Activated naive CD4-positive, alpha-beta T cell treated with anti-CD3 and anti-CD28 coated beads, Interleukin-2, amount 50 U/mL, for 16 hours (primary cell): Measurements from ENCODE around the gene TDP2.

Experiments
- DNase-seq: peaks from one replicate; pipeline ENCODE4 v3.0.0-alpha.2; 2020

The TDP2 gene, protein sequence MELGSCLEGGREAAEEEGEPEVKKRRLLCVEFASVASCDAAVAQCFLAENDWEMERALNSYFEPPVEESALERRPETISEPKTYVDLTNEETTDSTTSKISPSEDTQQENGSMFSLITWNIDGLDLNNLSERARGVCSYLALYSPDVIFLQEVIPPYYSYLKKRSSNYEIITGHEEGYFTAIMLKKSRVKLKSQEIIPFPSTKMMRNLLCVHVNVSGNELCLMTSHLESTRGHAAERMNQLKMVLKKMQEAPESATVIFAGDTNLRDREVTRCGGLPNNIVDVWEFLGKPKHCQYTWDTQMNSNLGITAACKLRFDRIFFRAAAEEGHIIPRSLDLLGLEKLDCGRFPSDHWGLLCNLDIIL

DNA sequence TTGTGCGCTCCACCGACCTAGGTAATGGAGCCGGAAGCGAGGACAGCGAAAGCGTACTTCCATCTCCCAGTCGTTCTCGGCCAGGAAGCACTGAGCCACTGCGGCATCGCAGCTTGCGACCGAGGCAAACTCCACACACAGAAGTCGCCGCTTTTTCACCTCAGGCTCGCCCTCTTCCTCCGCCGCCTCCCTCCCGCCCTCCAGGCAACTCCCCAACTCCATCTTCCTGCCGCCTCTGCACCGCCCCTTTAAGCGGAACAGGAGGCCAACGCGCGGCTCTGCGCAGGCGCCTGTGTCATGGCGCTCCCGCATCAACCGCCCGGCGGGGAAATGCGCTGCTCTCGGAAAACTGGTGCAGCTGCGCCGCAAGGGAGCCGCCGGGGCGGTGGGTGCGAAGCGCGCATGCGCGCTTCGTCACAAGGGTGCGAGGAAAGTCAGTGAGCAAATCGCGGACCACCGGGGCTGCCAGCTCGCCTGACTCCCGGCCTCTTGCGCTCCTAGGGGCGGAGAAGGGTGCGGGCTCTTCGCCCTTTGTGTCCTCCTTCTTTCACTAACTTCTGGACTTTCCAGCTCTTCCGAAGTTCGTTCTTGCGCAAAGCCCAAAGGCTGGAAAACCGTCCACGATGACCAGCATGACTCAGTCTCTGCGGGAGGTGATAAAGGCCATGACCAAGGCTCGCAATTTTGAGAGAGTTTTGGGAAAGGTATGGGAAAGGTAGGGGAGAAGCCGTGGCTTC, at the start of gene TDP2, which contains the start of gene ACOT13:
Gene TDP2, minus strand, starts transcription at position 259 of the 737 bp plus-strand sequence. Its CDS starts 37 bp downstream, at position 222.
Gene ACOT13, plus strand, starts transcription at position 437 of the 737 bp plus-strand sequence. Its CDS starts 187 bp downstream, at position 624.
- DNase-seq = peak; percentile 97

DNA sequence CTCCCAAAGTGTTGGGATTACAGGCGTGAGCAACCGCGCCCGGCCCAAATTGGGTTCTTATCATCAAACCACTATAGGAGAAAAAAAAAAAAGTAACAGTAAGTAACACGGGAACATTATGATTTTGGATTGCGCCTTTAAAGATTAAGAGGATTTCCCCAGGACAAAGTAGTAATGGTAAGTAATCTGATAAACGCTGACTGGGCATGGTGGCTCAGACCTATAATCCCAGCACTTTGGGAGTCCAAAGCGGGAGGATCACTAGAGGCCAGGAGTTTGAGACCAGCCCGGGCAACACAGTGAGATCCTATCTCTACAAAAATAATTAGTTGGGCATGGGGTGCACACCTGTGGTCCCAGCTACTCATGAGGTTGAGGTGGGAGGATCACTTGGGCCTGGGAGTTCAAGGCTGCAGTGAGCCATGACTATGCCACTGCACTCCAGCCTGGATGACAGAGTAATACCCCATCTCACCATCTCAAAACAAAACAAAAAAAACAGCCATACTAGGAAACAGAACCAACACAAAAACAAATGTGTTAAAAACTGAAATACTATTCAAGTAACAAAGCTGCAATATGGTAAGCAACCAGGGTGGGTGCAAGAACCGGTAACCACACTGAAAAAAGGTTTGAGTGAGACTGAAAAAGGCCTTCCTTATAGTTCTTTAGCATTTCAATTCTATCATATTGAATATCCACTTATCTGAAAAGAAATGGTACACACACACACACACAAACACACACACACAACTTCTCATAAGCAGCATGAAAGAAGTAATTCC, 44.0 kb upstream of the TDP2 start:
- no peak for DNase-seq

DNA sequence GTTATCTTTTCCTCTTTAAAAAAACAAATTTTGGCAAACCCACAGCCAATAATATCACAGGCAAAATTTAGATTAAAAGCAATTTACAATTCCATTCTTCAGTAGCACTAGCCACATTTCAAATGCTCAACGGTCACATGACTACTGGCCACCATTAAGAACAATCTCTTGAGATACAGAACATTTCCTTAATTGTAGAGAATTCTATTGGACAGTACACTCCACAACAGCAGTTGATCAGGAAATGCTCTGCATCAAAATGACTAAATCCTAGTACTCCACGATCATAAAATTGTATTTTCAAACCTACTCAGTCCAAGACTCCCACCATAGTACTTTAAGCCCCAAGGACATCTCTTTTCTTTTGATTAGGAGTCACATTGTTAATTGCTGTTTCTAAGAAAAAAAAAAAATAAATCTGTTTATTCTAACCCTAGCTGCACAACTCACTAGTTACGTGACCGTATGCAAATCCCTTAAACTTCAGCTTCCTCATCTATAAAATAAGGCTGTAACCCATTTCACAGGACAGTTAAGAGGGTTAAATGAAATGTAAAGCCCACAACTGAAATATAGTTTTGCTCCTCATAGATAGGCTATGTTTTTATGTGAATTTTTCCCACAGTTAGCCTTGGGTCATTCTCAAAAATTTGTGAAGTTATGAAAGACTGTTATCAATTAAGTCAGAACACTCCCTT, 42.5 kb upstream of the TDP2 start:
- no peak for DNase-seq

DNA sequence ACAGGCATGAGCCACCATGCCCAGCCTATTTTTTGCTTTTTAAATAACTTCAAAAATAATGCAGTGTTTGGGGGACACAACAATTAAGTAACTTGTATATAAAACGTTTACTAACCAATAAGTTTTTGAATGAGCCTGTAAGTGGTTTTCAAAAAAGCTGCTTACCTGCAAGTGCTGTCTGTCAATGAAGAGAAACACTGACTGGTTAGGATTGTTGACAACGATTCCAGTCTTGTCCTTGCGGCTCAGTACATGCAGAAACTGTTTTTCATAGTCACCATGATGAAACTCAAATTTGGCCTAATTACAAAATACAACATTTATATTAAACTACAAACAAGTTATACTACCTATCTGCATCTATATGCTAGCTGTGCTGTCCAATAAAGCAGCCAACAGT, 41.9 kb upstream of the TDP2 start:
- no peak for DNase-seq

DNA sequence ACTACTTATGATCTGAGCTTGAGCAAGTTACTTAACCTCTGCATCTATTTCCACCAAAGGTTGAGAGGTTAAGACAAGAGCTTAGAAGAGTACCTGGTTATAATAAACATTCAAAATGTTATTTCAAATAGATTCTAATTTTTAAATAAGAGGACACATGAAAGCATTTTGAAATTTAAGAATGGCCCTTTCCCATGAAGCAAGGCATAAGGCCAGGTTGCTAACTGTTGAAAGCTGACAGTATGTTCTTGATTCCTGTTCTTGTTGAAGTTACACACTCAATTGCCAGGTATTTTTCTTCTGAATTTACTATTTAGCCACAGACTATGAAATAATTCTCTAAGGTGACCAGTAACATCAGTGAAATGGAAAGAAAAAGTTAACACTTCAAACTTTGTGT, 37.8 kb upstream of the TDP2 start:
- no peak for DNase-seq

DNA sequence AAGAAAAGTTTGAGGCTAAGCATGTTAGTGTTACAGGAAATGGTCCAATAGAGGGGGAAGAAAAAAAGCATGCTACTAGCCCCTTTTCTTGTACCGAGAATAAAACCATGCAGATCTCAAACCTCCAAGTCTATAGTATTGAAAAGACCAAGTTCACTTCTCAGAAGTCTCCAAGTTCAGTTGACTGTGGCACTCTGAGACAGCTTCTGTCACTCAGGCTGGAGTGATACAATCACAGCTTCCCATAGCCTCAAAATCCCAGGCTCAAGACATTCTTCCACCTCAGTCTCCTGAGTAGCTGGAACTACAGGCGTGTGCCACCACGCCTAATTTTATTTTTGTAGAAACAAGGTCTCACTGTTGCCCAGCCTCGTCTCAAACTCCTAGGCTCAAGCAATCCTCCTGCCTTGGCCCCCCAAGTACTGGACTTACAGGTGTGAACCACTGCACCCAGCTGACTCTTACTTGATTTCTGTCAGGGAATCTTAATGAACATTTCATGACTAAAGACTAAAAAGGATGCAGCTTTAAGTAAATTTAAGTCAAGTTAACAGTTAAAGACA, 36.1 kb upstream of the TDP2 start:
- DNase-seq = no peak

DNA sequence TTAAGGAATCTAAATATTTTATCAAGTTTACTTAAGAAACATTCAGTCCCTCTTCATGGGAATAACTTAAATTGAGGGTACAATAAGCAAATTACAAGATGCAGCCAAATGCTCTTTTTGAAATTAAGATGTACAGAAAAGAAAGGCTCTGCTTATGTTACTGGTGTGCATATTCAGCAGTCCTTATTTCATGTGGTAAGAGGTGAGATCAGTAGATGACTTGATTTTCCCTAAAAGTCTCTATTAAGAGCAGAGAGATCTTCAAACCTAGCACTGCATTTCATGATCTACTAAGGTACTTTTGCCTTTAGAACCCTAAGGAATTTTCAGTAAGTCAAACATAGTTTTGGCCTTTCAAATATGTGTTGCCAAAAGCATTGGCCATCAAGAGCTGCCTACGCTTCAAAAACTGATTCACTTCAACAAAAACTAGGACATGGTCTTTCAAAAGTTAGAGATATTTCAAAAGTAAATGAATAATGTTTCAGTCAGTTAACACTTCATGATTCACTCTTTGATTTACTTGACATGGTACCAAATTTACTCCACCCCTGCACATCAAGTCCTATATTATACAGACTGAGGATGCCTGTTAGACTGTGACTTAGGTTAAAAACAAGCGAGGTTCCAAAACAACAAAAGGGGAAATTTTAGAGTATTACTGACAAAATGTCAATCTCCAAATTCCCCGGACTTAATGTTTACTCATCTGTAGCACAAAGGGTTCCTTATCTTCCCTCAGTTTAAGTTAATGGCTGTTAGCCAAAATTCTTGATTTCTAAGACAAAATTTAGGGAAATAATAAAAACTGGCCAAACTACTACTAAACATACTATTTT, 33.0 kb upstream of the TDP2 start:
- no peak for DNase-seq

DNA sequence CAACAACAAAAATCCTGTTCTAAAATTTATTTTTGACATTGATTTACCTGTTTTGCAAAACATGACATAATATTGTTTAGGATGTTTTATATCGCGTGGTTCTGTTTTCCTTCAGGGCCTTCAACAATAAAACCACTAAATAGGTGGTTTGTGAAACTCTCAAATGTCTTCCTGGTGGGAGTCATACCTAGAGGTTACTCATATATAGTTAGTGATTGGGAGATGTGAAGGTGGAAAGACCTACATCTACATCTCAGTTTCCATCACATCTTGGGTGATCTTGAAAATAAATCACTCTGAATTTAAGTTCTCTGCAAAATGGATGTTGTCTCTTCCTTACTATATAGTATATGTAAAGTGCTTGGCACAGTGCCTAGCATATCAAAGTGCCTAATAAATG, 29.4 kb upstream of the TDP2 start:
- no peak for DNase-seq

DNA sequence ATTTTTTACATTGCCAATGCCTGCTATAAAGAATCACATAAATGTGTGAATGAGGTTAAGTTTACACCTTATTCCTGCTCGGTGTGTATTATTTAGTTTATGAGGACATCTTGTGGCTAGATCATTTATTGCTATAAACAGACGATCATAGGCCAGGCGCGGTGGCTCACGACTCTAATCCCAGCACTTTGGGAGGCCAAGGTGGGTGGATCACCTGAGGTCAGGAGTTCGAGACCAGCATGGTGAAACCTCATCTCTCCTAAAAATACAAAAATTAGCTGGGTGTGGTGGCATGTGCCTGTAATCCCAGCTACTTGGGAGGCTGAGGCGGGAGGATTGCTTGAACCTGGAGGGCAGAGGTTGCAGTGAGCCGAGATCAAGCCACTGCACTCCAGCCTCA, 28.9 kb upstream of the TDP2 start:
- peak; percentile 19 for DNase-seq

DNA sequence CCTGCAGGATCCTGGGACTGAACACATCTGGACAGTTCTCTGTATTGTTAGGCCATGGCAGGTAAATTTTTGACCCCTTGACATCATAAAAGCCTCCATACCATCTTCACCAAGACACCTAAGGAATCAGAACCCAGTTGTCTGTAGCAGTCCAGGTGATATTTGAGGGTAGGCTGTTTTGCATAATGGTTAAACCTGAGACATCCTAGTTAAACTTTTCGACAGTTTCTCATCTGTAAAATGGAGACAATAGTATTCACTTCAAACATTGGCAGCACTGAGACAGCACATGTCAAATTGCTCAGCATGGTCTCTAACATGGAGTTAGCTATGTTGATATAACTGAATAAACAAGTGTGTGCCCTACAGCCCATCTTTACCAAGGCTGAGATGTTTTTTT, 27.5 kb upstream of the TDP2 start:
- DNase-seq = no peak

DNA sequence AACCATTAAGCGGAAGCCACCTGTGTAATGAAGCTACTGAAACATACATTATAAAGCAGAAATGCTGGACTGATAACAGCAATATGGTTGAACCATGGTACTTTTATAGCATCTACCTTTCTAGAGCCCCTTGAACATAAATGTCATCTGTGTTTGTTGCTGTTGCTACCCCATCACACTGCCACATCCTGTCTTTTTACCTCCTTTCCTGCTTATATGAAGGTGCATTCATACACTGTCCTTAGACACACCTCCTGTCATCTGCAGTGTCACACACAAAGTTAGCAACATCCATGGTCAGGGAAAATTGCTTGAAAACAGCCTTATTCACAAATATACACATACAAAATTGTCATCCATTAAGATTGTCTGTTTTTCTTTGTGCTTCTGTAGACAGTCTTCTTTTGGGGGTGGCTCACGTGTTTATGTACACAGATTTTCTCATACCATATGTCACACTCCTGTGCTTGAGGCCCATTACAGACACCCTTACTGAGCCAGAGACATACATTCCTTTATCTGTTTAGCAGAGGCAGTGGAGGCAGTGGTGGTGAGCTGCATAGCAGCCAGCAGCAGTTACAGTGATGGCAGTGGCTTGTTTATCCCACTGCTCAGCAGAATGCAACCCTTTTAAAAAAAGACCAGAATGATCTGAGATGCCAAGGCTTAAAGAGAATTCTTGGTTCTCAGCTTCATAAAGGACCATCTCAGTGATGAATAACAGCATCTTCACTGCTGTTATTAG, 26.3 kb upstream of the TDP2 start:
- DNase-seq = no peak

DNA sequence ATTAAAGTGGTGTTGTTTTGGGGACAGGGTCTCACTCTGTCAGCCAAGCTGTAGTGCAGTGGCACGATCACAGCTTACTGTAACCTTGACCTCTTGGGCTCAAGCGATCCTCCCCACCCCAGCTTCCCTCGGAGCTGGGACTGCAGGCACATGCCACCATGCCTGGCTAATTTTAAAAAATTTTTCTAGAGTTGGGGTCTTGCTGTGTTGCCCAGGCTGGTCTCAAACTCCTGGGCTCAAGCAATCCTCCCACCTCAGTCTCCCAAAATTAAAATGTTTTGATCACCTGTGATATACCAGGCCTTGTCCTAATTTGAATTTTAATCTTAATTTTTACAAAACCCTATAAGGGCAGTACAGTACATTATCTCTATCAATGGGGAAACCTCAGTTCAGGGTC, 25.7 kb upstream of the TDP2 start:
- no peak for DNase-seq

DNA sequence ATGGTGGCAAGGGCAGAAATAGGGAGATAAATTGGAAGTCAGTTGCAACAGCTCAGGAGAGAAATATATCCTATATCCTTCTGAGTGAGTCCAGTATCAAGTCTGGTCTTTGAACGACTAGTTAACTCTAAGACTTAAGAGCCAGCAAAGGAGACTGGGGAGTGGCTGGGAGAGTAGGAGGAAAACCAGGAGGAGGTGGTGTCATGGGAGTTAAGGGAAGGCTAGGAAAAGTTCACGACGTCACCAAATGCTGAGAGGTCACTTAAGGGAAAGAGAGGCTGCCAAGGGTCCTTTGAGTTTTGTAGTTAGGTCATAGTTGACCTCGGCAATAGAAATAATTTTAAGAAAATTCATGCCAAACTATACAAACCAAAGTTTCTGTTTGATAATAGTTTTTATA, 25.3 kb upstream of the TDP2 start:
- DNase-seq = no peak

DNA sequence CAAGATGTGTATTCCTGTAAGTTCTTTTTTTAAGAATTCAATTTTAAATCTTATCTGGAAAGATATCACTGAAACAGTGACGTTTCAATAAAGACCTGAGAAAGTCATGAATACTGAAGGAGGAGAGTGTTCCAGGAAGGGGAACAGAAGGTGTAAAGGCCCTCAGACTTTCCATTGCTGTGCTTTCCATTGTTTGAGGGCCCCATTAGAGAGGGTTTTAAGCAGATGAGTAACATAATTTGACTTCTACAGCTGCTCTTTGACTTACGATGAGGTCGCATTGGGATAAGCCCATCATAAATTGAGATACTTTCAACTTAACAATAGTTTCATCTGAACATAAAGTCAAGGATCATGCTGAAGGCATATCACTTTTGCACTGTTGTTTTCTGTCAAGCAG, 24.9 kb upstream of the TDP2 start:
- no peak for DNase-seq

DNA sequence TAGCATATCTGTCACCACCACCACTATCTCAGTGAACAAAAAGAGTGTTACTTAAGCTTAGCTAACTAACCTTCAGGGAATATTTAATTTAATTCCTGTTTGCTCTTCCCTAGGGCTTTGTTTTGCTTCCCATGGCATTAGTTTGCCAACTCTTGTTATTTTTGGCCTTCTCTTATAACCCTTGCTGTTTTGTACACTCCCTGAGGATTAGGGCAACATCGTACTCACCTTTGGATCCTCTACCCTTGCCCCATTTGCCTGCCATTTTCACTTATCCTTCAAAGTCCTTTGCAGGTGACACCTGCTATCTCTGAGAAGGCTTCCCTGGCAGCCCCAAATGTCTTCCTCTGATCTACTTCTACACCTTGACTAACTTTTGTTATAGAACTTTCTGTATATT, 23.9 kb upstream of the TDP2 start:
- no peak for DNase-seq

DNA sequence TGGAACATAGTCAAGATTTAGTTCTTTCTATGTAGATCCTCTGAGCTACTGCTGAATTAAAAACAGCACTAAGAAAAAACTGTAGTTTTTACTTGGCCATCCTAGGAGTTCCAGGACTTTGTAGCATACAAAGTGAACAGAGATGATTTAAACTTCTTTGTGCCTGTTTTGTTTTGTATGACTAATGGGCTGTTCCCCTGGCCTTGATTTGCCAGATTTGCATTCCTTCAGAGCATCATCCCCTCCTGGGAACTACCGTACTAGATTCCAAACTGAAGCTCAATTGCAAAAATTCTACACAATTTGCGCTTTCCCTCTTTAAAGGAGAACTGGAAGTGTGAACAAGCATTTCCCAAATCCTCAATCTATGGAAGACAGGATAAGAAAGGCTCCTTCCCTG, 23.3 kb upstream of the TDP2 start:
- no peak for DNase-seq

DNA sequence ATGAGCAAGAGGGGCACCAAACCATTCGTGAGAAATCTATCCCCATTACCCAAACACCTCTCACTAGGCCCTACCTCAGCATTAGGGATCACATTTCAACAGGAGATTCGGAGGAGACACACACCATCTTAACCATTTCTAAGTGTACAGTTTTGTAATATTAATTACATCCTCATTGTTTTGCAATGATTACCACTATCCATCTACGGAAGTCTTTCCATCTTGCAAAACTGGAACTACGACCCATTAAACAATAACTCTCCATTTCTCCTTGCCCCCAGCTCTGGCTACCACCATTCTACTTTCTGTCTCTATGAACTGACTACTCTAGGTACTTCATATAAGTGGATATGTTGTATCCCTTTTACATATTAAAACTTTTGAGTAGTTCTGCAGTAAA, 20.2 kb upstream of the TDP2 start:
- DNase-seq = no peak

DNA sequence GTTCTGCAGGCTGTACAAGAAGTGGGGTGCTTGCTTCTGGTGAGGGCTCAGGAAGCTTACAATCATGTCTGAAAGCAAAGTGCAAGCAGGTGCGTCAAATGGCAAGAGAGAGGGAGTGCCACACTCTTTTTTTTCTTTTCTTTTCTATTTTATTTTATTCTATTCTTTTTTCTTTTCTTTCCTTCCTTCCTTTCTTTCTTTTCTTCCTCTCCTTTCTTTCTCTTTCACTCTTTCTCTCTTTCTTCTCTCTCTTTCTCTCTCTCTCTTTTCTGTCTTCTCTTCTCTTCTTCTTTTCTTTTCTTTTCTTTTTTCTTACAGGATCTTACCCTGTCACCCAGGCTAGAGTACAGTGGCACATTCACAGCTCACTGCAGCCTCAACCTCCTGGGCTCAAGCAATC, 19.7 kb upstream of the TDP2 start:
- DNase-seq = no peak

DNA sequence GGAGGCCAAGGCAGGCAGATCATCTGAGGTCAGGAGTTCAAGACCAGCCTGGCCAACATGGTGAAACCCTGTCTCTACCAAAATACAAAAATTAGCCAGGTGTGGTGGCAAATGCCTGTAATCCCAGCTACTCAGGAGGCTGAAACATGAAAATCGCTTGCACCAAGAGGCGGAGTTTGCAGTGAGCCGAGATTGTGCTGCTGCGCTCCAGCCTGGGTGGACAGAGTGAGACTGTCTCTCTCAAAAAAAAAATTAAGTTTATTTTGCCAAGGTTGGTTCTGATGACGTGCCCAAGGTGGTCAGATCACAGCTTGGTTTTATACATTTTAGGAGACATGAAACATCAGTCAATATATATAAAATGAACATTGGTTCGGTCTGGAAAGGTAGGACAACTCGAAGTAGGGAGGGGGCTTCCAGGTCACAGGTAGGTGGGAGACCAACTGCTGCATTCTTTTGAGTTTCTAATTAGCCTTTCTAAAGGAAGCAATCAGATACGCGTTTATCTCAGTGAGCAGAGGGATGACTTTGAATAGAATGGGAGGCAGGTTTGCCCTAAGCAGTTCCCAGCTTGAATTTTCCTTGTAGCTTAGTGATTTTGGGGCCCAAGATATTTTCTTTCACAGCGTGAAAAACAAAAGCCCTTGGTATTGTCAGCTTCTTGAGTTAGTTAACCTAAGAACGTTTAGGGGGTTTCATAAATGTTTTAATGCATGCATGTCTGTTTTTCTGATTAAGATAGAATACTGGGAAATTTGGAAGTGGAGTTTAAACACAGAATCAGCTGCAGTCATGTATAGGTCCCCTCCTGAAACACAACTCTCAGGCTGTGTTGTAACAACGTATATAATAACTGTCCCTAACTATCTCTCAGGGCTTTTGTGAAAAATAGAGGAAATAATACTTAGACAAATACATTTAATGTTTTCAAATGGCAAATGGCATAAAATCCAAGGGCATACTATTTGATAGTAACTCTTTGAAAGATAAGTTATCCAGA, 16.9 kb upstream of the TDP2 start:
- no peak for DNase-seq

DNA sequence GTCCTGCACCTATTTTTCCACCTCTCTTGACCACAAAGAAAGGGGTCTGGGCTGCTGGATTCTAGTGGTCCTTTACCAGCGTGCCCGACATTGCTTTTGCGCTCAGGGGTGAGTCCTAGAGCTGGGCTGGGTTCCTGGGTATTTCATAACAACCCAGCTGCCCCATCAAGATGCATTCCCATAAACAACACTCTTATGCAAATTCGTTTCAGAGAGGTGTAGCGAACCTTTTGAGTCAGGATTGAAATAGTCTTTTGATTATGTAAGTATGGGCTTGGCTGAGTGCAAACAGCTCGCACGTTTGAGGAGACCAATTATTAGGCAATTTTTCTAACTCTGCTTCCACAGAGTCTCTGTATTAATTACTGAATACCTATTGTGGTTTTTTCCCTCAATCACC, 13.9 kb upstream of the TDP2 start:
- DNase-seq = no peak
